SK-N-SH (cell line): ENCODE data around the gene LRRC38.

Experiments
- CHD2 ChIP-seq: fragments of 150-350 bp; IDR thresholded peaks from 2 replicates; pipeline ENCODE4 v1.6.1; 2018; ENCODE audit warnings: low read length; ENCODE audit not compliant: partially characterized antibody
- CTCF ChIP-seq: fragments of 200-600 bp; sonication (generic); IDR thresholded peaks from 2 replicates; pipeline ENCODE4 v1.6.1; 2017; ENCODE audit warnings: antibody characterized with exemption, mild to moderate bottlenecking, moderate library complexity
- EP300 ChIP-seq, 2 experiments: IDR thresholded peaks; 2 replicates each; pipeline versions ENCODE4 v1.4.0 to v1.6.1; 2012; ENCODE audit warnings: borderline replicate concordance in 1 of 2, low read depth in 1 of 2, low read length in 1 of 2
- EZH2phosphoT487 ChIP-seq: fragments of 200-600 bp; sonication (generic); IDR thresholded peaks from 2 replicates; pipeline ENCODE4 v1.6.1; 2017; ENCODE audit warnings: low read depth, mixed run types, mild to moderate bottlenecking, antibody characterized with exemption, moderate library complexity, borderline replicate concordance
- GABPA ChIP-seq: IDR thresholded peaks from 2 replicates; pipeline ENCODE4 v1.4.0; 2012; ENCODE audit warnings: low read depth, mild to moderate bottlenecking
- JUND ChIP-seq: IDR thresholded peaks from 2 replicates; pipeline ENCODE4 v1.4.0; 2012
- POLR2AphosphoS5 ChIP-seq: IDR thresholded peaks from 2 replicates; pipeline ENCODE4 v1.6.1; 2012; ENCODE audit warnings: low read depth, low read length
- SMC3 ChIP-seq: IDR thresholded peaks from 2 replicates; pipeline ENCODE4 v1.6.1; 2012; ENCODE audit warnings: low read depth, low read length, improper control_type of control experiment
- TAF1 ChIP-seq: IDR thresholded peaks from 2 replicates; pipeline ENCODE4 v1.6.1; 2012; ENCODE audit warnings: low read depth, mild to moderate bottlenecking, low read length, moderate library complexity, borderline replicate concordance
- YY1 ChIP-seq: IDR thresholded peaks from 2 replicates; pipeline ENCODE4 v1.4.0; 2012; ENCODE audit warnings: low read depth, mild to moderate bottlenecking

DNA sequence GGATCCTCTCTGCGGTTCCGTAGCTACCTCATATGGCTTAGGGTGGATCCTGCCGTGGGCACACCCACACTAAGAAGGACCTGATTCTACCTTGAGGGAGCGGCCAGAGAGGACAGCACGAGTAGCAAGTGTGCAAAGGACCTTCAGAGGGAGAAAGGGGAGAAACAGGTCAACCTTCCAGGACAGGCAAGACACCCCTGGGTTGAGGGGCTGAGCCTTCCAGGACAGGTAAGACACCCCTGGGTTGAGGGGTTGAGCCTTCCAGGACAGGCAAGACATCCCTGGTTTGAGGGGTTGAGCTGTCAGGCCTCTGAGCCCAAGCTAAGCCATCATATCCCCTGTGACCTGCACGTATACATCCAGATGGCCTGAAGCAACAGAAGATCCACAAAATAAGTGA, 46.7 kb upstream of the LRRC38 start:
- TF ChIP-seq CTCF (no peak), EZH2phosphoT487 (no peak), GABPA (no peak), EP300 (IDR thresholded peaks at IDR 0.05; ENCODE audit: borderline replicate concordance in 1 of 2, low read depth in 1 of 2, low read length in 1 of 2) (no peak), JUND (no peak), CHD2 (no peak), YY1 (no peak), SMC3 (no peak), POLR2AphosphoS5 (no peak), TAF1 (no peak)
